SW 1271 (cell line): ENCODE results near the gene PTPRF.

Source experiments
- DNase-seq, 2 experiments: peaks; one replicate each; lab custom pipeline; 2025; lab: John Stamatoyannopoulos, UW

PTPRF gene

GRCh38 chr1:43608827-43609226 lies 78.1 kb downstream of the PTPRF start:
- DNase-seq, result no peak

- DNase-seq, result no peak
Measured at GRCh38 chr1:43610339-43610738, 79.7 kb downstream of the PTPRF start.

DNA sequence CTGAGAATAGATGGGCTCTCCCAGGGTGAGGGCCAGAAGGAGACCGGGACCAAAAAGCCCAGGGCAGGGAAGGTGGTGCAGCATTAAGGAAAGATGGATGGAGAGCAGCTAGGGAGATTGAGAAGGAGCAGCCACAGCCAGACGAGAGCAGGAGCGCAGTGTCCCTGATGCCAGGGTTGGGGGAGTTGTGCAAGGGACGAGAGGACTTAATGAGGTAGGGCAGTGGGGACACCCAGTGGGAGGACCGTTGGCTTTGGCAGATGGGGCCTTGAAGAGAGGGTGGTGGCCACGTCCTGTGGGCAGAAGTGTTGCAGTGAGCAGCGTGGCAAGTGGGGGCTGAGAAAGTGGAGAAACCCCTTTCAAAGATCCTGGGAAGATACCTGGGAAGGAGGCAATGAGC lies 81.3 kb downstream of the PTPRF start:
- no peak for DNase-seq

GRCh38 chr1:43612406-43612805 lies 81.7 kb downstream of the PTPRF start:
- DNase-seq, result no peak

- no peak for DNase-seq
Measured at GRCh38 chr1:43613075-43613942, 82.6 kb downstream of the PTPRF start.

DNA sequence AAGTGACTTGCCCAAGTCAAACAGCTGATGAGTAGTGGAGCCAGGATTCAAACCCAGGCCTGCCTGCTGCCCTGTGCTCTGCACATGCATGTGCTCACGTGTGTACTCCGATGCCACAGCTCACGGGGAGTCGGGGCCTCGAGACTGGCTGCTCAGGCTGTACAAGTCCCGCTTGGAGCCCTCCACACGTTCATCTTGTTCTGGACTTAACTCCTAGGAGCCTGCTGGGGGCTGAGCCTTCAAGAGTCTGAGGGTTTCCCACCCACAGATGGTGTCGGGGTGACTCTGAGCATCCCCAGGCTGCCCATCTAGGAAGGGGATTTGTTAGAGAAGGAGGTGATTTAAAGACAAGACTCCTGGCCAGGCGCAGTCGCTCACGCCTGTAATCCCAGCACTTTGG lies 83.5 kb downstream of the PTPRF start:
- DNase-seq, result no peak

DNA sequence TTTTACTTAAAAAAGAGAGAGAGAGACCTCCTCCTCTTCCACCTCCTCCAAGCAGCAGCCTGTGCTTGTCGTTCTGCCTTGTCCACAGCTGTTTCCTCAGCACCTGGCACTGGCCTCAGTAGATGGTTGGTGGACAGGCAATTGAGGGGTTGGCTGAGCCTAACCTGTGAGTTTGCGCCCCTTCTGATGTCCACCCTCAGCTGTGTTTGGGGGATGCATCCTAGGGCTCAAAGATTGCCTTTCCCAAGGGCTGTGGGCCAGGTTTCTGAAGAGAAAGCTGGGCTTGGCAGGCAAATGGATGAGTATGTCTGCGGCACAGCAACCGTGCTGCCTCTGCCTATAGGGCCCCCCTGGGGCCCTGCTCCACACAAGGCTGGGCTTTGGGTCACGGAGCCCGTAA lies 84.2 kb downstream of the PTPRF start:
- DNase-seq, result no peak

GRCh38 chr1:43616383-43616782 lies 85.7 kb downstream of the PTPRF start:
- DNase-seq, result no peak

GRCh38 chr1:43617011-43617410 lies 86.3 kb downstream of the PTPRF start:
- no peak for DNase-seq

- DNase-seq, result no peak
Measured at GRCh38 chr1:43617668-43618067, 87.0 kb downstream of the PTPRF start.

DNA sequence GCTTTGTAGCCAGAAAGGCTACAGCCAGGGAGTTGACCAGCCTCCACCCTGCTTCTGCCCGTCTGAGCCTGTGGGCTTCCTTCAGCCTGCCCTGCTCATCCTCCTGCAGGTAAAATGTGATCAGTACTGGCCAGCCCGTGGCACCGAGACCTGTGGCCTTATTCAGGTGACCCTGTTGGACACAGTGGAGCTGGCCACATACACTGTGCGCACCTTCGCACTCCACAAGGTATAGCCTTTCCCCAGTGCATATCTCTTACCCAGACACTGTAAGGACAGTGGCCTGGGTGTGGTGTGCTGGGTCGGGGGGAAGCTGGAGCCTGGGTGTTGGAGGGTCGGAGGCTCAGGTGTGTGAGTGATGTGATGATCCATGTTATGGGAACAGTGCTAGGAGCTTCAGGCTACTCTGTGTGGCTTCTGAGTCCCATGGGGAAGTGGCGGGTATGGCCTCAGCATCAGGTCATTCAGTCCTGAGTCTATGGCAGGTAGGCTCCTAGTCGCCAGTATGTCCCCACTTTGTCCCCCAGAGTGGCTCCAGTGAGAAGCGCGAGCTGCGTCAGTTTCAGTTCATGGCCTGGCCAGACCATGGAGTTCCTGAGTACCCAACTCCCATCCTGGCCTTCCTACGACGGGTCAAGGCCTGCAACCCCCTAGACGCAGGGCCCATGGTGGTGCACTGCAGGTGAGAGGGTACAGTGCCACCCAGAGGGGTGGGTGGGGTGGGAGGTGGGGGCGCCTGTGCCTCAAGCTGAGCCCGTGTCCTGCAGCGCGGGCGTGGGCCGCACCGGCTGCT lies 88.0 kb downstream of the PTPRF start:
- DNase-seq, result no peak

- DNase-seq, result no peak
Measured at GRCh38 chr1:43619314-43619790, 88.7 kb downstream of the PTPRF start.

DNA sequence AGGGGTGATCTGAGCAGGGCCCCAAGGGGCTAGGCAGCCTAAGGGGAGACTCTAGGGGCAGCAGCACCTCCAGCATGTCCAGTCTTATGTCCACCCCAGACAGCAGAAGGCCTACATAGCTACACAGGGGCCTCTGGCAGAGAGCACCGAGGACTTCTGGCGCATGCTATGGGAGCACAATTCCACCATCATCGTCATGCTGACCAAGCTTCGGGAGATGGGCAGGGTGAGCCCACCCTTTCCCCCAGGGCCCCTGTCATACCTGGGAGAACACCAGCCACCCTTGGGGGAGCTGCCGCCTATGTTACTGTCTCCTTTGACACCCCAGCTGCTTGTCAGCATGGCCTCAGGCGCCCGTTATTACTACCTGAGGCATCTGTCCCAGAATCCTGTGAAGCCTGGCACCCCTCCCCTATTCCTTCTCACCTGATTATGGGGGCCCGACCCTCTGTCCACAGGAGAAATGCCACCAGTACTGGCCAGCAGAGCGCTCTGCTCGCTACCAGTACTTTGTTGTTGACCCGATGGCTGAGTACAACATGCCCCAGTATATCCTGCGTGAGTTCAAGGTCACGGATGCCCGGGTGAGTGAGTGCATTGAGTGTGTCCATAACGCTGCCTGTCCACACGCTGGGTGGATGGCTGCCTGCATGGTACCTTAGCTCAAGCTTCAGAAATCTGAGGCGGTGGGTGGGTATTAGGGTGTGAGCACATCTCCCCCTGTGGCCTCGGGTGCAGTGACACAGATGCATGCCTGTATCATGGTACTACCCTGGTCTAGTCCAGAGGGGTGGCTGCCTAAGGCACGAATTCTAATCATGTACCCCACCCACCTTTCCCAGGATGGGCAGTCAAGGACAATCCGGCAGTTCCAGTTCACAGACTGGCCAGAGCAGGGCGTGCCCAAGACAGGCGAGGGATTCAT lies 89.6 kb downstream of the PTPRF start:
- DNase-seq, result no peak

DNA sequence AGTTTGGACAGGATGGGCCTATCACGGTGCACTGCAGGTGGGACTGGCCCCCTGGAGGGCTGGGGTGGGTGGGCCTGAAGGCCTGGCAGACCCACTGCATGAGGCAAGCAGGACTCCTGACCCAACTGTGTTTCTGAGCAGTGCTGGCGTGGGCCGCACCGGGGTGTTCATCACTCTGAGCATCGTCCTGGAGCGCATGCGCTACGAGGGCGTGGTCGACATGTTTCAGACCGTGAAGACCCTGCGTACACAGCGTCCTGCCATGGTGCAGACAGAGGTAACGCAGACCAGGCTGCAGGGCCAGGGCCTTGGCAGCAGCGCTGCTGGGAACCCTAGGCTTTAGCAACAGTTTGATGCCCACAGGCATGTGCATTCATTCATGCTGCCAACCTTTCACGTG lies 90.3 kb downstream of the PTPRF start:
- DNase-seq, result no peak

- DNase-seq, result no peak
Measured at GRCh38 chr1:43621386-43621785, 90.7 kb downstream of the PTPRF start.

DNA sequence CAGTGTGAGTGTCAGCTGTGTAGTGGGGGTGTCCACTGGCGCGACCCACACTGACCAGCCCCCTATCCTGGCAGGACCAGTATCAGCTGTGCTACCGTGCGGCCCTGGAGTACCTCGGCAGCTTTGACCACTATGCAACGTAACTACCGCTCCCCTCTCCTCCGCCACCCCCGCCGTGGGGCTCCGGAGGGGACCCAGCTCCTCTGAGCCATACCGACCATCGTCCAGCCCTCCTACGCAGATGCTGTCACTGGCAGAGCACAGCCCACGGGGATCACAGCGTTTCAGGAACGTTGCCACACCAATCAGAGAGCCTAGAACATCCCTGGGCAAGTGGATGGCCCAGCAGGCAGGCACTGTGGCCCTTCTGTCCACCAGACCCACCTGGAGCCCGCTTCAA lies 91.2 kb downstream of the PTPRF start:
- no peak for DNase-seq

GRCh38 chr1:43622471-43622870 lies 91.8 kb downstream of the PTPRF start:
- no peak for DNase-seq

DNA sequence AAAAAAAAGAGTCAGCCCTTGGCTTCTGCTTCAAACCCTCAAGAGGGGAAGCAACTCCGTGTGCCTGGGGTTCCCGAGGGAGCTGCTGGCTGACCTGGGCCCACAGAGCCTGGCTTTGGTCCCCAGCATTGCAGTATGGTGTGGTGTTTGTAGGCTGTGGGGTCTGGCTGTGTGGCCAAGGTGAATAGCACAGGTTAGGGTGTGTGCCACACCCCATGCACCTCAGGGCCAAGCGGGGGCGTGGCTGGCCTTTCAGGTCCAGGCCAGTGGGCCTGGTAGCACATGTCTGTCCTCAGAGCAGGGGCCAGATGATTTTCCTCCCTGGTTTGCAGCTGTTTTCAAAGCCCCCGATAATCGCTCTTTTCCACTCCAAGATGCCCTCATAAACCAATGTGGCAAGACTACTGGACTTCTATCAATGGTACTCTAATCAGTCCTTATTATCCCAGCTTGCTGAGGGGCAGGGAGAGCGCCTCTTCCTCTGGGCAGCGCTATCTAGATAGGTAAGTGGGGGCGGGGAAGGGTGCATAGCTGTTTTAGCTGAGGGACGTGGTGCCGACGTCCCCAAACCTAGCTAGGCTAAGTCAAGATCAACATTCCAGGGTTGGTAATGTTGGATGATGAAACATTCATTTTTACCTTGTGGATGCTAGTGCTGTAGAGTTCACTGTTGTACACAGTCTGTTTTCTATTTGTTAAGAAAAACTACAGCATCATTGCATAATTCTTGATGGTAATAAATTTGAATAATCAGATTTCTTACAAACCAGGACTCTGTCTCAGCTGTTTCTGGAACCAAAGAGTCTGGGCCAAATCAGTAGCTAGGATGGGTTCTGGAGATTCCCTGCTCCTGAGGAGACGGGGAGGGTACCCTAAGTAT lies 92.5 kb downstream of the PTPRF start:
- no peak for DNase-seq

DNA sequence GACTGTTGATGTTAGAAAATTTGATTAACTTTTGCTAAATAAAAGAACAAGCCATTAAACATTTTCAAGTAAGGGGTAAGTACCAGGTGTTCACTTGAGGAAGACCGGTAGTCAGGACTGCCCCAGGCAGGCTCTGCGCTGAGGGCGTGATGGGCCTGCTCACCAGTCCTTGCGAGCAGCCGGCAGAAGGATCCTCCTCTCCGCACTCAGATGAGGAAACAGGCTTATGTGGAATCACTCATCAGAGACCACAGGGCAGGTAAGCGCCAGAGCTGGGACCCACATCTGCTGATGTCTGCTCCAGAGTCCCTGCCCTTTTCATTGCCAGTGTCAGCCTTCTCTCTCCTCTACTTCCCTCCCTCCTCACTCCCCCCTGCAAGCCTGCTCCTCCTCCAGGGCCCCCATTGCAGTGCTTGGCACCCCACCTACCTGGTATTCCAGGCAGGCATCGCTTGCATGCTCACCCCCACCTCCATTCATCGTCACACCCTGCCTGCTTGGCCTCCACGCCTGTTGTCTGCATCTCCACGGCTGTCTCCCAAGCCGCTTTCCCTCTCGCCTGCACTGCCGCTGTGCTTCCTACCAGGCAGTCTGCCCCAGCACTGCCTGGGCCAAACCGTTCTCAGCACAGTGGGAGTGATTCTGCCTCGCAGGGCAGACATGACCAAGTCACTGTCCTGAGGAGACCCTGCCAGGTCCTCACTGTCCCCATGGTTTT lies 94.5 kb downstream of the PTPRF start:
- no peak for DNase-seq

GRCh38 chr1:43632135-43632670 lies 101.5 kb downstream of the PTPRF start:
- DNase-seq, result no peak
